ENCODE data around the gene TIMM22.
A peak's percentile ranks its signal among the peaks of the same experiment; 100 is the strongest.
"Not testable (repeated sequence)": the region's sequence is repeated elsewhere in the genome, so short reads cannot be mapped to it uniquely, and the experiment has no call there.

Gene TIMM22

DNA sequence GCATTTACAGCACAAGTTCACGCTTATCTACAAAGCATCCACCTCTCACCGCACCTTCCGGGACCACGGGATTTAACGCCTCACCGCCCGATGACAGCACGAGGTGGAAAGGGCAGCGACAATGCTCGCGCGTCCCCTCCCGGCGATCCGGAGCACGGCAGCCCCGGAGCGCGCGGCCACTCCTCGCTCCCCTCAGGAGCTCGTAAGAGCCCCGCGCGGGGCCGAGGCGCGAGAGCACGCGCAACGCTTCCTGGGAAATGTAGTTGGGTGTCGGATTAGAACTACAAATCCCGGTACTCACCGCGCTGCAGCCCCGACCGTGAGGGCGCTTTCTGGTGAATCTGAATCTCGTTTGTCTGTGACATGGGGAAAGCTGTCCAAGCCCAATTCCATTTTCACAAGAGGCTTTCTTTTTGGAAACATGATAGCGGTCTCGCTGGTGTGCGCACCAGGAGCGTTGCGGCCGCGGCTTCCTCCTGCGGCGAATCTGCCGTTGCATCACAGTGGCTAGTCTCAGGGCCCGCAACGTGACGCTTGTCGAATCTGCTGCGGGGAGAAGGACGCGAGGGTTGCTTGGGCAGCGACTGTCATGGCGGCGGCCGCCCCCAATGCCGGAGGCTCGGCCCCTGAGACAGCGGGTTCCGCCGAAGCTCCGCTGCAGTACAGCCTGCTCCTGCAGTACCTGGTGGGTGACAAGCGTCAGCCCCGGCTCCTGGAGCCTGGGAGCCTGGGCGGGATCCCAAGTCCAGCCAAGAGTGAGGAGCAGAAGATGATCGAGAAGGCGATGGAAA, at the start of gene TIMM22:
Gene TIMM22, plus strand, starts transcription at position 576 of the 791 bp plus-strand sequence. Its CDS starts 14 bp downstream, at position 590.
- peak; percentile 83 for DNase-seq

DNA sequence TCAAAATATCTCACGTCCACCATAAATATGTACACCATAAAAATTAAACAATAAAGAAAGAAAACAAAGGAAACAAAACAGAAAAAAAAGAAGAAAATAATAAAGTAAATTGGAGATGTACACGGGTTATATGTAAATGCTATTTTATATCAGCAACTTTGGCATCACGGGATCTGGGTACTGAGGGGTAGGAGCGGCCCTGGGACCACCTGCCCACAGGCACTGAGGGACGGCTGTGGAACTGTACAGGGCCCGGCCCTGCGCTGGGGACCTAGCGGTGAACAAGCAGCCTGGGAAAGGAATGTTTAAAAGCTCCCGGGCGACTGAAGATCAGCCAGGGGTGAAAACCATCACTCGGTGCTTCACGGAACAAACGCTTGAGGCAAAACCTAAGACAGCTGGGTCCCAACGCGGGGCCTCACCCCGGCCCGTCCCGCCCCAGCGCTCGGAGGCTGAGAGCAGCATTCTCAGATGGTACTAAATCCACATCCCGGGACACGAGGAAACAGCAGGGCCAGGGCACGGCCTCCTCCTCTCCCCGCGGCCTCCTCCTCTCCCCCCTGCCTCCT, 48.6 kb upstream of the TIMM22 start:
- DNase-seq: no peak

DNA sequence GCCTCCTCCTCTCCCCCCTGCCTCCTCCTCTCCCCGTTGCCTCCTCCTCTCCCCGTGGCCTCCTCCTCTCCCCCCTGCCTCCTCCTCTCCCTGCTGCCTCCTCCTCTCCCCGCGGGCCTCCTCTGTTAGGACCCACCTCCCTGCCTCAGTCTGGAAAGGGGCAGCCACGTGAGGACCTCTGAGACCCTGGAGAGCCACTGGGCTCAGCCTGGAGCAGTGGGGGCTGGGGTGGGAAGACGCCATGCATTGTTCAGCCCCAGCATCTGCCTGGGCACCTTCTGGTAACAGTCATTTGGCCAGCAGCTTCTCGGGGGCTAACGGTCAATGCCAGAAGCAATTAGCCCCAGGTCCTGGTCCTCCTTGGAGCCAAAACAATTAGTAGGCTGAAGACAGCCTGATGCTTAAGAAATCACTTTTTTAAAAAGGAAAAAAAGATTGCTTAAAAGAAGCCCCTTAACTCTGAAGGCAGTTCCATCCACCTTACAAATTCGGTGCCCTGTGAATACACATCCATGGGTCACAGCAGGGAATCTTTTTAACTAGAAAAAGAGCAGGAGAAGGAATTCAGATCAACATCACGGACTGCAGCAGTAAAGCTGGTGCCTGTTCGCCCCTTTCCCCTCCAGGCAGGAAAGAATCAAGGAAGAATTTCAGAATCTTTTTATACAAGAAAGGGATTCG, 47.2 kb upstream of the TIMM22 start:
- no peak for DNase-seq

DNA sequence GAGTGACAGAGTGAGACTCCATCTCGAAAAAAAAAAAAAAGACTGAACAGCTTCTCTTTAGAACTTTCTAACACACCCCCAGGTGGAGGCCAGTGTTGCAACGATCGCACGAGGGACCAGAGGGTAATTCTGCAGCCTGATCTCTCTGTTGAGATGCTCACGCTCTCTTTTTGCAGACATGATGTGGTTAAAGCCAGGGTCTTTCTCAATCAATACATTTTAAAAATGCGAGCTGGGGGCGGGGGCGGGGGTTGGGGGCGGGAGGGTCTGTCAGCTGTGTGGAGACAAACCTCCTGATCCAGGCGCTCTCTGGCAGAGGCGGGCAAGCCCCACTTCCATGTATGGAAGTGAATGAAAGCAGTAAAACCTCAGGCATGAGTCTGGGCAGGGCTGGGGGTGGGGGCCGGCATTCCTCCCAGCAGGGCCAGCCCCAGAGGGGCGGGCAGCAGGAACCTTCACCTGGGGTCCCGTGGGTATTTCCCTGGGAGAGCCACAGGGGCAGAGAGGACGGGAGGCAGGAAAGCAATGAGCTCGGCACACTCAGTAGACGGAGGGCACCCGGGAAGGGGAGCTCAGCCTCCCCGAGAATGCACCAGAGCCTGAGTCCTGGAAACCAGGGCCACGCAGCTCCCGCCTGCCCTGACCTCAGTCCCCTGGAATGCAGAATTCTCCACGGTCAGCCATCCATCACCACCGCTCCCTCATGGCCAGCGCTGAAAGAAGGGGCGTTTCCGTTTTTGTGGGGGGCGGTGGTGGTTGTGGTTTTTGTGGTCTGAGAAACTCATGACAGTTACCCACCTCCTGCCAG, 45.4 kb upstream of the TIMM22 start:
- DNase-seq: no peak

DNA sequence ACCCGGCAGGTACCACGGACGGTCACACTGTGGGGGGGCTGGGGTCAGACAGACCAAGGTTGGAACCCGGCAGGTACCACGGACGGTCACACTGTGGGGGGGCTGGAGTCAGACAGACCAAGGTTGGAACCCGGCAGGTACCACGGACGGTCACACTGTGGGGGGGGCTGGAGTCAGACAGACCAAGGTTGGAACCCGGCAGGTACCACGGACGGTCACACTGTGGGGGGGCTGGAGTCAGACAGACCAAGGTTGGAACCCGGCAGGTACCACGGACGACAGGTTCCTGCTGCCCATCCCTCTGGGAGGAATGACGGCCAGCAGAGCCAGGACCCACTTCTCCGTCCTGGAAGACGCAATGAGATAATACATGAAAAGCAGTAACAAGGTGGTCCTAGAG, 44.3 kb upstream of the TIMM22 start:
- not testable (repeated sequence) for DNase-seq

DNA sequence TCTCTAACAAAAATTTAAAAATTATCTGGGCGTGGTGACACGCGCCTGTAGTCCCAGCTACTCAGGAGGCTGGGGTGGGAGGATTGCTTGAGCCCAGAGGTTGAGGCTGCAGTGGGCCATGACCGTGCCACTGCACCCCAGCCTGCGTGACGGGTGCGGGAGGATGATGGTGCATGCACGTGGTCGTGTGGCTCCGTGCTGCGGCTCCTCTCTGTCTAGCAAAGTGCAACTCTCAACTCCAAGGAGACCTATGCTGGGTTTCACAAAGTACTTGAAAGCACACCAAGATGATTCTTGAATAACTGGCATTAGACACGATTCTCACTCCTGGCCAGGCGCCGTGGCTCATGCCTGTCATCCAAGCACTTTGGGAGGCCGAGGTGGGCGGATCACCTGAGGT, 43.2 kb upstream of the TIMM22 start:
- no peak for DNase-seq

DNA sequence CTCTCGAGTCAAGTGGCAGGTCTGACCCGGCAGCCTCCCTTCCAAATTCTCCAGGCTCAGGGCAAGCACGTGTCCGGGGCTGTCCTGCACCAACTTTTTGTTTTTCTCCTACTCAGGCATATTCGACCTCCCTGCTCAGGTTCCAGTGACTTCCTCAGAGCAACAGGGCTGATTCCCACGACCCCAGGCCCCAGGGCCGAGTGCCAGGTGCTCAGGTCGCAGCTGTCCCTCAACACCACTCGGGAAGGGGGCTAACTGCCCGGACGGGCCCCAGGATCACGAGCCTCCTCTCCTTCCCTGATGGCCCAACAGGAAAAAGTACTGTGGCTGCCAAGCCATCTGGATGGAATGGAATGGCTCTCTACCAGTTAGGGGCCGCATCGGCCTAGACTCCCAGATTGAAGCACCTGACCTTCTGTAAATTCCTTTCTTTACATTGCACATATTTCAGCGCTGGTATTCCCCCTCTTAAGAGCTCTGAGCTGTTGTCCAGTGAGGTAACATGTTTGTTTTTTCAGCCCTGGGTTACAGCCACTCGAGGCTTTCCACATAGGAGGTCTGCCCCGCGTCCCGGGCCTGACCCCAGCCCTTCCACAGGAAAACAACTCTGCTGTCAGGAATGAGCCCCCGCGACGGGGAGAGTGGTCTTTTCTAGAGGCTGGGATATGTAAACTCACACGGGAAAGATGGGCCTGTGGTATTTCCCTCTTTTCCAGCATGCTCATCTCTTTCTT, 42.3 kb upstream of the TIMM22 start:
- DNase-seq: no peak

DNA sequence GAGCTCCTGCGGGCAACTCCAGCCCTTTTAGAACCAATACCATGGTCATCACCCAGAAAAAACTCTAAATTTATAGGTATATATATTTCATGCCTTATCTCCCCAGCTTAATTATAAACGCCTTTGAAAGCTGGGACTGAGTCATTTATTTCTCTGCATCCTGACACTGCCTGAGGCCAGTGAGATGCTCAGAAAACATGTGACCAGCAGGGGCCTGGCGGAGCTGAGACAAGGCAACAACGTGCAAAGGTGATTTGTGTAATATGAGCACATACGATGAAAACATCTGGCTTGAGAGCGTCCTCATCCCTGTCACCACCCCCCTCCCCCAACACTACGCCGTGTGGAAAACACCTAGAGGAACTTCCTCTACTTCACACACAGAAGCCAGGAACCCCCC, 40.0 kb upstream of the TIMM22 start:
- no peak for DNase-seq

DNA sequence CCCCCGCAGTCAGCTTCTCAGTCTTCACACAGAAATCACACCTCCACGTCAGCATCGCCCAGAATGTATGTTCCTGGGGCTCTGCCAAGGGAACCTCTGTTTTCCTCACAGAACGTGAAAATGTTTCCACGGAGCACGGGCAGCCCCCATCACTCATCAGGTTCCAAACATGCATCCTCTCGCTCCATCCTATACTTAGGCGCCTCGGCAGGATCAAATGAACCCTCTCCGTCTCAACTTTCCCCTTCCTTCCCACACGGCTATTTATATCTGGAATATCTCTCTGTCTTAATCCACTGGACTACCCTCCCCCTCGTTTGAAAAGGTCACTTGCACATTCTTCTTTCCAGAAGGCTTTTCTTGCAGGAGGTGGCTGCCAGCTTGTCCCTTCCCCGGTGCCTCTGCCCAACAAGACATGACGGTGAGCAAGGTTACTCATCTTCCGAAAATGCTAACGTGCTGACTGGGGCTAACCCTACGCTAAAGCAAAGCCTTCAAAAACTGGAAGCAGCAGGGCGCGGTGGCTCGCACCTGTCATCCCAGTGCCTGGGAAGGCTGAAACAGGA, 39.0 kb upstream of the TIMM22 start:
- DNase-seq: no peak

DNA sequence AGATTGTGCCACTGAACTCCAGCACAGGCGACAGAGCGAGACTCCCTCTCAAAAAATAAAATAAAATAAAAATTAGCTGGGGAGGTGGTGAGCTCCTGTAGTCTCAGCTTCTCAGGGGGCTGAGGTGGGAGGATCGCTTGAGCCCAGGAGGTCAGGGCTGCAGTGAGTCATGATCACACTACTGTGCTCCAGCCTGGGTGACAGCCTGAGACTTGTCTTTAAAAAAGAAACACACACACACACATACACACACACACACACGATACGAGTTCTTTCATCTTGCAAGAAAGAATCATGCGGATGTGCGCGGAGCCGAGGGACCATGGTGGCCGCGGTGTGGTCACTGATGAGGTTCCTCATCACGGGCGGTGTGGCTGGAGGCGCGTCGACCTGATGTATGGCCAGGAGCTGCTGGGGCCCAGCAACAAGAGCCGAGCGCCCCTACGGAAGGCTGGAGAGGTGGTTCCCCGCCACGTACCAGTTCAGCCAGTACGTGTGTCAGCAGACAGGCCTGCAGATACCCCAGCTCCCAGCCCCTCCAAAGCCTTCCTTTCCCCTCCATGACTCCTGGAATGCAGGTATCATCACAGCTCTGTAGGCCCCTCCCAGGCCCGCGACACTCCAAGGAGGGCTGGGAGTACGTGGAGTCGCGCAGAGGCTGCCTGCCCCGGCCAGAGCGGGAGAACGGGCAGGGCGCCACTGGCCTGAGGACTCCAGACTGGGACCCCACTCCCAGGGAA, 38.0 kb upstream of the TIMM22 start:
- no peak for DNase-seq

DNA sequence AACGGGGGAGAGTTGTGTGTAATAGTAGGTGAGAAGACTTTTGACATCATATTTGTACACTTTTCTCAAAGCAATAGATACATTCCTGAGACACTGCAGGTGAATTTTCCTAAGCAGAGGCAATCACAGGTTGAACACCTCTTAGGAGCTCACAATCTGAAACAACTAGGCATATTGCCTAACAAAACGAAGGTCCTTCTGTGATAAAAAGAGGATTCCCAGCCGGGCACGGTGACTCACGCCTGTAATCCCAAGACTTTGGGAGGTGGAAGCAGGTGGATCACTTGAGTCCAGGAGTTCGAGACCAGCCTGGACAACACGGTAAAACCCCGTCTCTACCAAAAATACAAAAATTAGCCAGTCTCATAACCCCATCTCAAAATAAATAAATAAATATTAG, 34.8 kb upstream of the TIMM22 start:
- DNase-seq: no peak

DNA sequence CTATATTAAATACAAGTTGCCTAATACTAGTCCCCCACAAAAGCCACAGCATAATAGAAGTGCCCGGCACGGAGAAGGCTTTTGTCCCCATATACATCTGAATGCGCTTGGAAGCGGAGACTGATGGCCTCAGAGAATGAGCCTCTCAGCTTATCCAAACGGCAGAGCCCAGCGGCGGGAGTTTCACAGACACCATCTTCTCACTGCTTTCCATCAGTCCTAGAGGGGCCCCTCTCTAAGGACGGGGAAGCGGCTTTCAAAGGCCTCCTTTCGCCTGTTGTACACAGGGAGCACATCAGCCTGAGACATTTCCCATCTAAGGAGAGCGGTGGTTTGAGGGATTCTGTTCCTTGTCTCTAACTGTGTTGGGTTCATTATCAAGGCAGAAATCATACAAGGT, 34.3 kb upstream of the TIMM22 start:
- no peak for DNase-seq

DNA sequence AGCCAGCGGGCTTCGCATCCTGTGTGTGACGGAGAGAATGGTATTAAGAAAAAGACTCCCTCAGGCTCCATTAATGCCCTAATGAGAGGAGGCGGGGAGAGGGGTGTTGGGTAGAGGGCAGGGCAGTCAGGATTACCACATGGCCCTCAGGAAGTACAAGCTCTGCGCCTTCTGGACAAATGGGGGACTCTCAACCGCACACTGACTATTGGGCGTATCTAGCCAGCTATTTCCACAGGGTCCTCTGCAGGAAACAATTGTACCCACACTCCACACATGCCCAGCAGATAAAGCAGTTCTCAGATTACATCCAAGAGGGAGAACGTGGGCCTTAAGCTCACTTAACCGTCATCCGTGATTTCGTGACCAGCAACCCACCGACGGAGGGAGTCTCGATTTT, 32.1 kb upstream of the TIMM22 start:
- no peak for DNase-seq

DNA sequence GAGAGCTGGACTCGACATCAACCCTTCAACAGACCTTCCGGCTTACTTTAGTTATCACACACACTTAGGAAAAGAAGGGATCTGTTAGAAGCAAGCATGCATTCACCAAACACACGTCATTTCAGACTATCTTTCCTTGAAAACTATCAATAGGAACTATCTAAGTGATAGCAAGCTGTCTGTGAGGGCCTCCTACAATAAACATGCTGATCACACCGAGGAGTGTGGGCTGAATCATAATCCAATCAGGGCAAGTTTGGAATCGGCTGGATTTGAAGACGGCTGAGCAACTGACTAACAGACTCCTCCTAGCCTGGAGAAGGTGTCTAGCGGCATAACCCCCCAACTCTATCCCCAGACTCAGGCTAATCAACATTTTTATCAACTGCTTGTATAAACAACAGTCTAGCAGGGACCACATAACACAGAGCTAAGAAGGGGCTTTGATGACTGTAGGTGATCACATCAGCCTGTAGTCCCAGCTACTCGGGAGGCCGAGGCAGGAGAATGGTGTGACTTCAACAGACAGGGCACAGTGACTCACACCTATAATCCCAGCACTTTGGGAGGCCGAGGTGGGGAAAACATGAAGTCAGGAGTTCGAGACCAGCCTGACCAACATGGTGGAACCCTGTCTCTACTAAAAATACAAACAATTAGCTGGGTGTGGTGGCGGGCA, 31.5 kb upstream of the TIMM22 start:
- no peak for DNase-seq

DNA sequence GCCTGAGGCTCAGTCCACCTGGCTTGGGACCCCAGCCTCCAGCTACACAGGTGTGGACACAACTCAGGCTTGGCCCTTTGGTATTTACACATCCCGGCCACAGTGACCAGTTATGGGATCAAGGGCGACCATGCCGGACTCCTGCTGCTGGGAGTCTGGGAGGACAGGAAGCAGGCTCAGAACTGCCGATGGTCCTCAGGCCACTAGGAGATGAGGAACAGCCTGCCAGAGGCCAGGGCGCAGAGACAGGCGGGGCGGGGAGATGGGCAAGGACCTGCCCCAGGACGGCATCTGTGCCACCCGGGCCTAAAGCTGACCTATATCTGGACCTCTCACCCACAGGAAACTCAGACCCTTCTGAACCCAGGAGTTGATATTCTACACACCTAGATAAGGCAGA, 29.8 kb upstream of the TIMM22 start:
- DNase-seq: no peak

DNA sequence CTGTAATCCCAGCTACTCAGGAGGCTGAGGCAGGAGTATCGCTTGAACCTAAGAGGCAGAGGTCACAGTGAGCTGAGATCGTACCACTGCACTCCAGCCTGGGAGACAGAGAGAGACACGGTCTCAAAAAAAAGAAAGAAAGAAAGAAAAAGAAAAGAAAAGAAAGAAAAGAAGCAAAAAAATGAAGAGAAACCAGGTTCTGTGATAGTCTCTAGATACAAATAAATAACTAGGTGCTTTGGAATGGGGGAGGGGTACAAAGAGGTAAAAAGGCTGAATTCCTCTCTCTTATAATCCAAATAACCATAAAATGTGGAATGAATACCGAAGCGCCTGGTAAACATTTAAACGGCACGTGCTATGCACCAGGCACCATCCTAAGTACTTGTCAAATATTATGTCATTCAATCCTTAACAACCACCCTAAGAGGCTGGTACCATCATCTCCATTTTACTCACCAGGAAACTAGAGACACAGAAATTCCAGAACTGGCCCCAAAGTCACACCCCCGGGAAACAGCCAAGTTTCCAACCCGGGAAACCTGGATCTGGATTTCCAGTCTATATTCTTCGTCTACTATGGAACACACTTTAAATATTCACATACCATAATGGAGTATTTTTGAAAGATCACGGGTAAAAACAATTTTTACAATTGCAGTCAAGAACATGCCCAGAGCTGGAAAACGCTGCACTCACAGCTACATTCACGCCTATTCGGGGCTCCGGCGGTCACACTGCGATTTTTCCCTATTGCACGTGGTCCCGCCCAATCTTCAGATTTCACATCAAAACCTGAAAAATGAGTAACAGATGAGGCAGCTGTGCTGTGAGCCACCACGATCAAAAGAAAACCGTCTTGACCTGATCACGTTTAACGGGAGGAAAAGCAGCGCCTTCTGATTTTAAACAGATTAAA, 27.9 kb upstream of the TIMM22 start:
- no peak for DNase-seq

DNA sequence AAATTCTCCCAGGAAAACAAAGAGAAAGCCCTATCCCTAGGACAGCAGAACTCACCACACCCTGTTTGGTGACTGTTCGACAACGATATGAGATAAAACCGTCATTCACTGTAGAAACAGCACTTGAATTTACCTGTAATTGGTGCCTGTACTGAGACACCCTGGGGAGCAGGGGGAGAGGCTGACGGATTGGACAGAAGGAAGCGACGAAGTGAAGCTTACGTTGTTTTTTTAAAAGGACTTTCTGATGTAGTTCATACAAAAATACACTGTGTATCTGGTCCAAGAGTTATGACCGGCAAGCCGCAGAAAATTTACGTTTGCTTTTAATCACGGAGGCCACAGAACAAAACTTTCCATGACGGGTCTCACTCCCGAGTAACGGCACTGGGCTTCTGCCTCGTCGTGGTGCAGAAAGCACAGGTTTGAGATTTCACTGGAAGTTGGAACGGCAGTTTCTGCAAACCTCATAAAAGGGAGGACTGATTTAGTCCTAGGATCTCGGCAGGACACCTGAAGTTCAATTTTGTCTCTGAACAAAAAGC, 27.0 kb upstream of the TIMM22 start:
- DNase-seq: no peak

DNA sequence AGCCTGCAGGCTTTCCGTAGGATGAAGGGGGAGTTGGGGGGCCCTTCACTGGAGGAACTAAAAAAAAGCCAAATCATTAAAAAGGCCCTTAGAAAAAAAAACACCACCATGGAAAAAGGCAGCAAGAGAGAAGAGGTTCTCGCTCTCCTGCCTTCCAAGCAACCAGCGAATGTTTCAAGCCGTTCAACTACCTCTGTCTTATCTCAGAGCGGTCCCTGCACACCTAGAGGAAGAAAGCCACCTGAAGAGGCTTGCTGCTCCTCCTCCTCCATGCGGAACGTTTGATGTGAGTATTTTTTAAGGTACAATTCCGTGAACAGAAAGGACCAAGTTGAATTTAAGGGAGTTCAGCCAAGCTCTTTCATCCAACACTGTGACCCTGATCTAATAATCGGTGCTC, 26.6 kb upstream of the TIMM22 start:
- no peak for DNase-seq

DNA sequence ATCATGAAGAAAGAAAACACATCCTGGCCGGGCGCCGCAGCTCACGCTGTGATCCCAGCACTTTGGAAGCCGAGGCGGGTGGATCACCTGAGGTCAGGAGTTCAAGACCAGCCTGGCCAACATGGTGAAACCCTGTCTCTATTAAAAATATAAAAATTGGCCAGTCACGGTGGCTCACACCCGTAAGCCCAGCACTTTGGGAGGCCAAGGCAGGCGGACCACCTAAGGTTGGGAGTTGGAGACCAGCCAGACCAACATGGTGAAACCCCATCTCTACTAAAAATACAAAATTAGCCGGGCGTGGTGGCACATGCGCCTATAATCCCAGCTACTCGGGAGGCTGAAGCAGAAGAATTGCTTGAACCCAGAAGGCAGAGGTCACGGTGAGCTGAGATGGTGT, 25.1 kb upstream of the TIMM22 start:
- not testable (repeated sequence) for DNase-seq

DNA sequence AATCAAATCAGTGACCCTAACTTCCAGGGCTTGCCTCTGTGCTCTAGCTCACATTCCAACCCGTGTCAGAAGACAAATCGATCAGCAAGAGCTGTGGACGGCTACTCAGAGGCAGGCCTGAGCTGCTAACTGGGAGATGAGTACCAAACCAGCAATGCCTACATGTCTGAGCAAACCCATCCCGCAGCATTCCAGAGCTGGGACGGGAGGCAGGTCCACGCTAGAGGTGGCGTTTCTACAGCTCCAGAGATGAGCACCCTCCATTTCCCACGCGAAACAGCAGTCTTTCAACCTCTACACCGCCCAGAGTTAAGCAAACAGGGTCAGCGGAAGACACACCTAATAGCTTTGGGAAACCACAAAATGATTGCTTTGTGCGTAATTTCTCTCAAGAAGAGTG, 23.9 kb upstream of the TIMM22 start:
- DNase-seq: no peak

All from KG1 (cell line).